ENCODE measurements around the gene CALM1.

DNA sequence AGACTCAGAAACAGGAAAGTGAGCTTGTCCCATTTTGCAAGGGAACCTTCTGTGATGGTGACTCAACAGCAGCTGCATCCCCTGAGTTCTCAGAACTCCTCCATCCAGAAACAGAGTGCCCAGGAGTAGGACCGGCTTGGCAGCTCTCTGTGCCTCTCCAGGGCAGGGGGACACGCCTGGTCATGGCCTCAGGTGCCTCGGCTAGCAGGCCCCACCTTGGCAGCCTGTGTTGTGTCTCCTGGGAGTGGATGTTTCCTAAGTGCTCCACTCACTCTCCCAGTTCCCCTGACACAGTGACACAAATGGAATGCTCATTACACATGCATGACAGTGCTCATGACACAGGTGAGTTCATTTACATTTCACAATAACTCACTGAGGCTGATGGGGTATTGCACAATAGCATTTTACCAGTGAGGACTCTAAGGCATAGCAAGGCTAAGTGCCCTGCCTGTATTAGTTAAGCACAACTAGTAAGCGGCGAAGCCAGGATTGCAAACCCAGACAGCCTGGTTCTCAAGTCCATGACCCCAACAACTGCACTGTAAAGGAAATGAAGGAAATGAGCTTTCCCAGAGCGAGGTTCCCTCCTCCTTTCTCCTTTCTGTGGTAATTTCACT, 47.4 kb downstream of the CALM1 start:
- TF ChIP-seq, protein P1, sequence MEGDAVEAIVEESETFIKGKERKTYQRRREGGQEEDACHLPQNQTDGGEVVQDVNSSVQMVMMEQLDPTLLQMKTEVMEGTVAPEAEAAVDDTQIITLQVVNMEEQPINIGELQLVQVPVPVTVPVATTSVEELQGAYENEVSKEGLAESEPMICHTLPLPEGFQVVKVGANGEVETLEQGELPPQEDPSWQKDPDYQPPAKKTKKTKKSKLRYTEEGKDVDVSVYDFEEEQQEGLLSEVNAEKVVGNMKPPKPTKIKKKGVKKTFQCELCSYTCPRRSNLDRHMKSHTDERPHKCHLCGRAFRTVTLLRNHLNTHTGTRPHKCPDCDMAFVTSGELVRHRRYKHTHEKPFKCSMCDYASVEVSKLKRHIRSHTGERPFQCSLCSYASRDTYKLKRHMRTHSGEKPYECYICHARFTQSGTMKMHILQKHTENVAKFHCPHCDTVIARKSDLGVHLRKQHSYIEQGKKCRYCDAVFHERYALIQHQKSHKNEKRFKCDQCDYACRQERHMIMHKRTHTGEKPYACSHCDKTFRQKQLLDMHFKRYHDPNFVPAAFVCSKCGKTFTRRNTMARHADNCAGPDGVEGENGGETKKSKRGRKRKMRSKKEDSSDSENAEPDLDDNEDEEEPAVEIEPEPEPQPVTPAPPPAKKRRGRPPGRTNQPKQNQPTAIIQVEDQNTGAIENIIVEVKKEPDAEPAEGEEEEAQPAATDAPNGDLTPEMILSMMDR (IDR thresholded peaks at IDR 0.05), result no peak
- peak; percentile 16 for TF ChIP-seq POLR2AphosphoS5 (IDR thresholded peaks at IDR 0.05)
- no peak for TF ChIP-seq EP300 (IDR thresholded peaks at IDR 0.05)
- TF ChIP-seq POLR2A (IDR thresholded peaks at IDR 0.05), result no peak
